Activated T-cell treated with anti-CD3 and anti-CD28 coated beads, Interleukin-2, amount 50 U/mL, for 1 hour (primary cell): ENCODE data around the gene C2CD4C.
"Not testable (repeated sequence)": the region's sequence is repeated elsewhere in the genome, so short reads cannot be mapped to it uniquely, and the experiment has no call there.

ENCODE experiments used
- DNase-seq: peaks from one replicate; pipeline ENCODE4 v3.0.0-alpha.2; 2020

The C2CD4C gene

DNA sequence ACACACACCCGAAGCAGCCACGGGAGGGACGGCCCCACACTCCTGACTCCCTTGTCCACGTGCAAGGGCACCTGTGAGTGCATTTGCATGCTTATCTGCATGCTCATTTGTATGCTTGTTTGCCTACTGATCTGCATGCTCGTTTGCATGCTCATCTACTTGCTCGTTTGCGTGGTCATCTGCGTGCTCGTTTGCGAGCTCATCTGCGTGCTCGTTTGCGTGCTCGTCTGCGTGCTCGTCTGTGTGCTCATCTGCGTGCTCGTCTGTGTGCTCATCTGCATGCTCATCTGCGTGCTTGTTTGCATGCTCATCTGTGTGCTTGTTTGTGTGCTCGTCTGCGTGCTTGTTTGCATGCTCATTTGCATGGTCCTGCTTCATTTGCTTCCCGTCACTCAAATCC is 28.1 kb upstream of the C2CD4C start:
- DNase-seq, result no peak

DNA sequence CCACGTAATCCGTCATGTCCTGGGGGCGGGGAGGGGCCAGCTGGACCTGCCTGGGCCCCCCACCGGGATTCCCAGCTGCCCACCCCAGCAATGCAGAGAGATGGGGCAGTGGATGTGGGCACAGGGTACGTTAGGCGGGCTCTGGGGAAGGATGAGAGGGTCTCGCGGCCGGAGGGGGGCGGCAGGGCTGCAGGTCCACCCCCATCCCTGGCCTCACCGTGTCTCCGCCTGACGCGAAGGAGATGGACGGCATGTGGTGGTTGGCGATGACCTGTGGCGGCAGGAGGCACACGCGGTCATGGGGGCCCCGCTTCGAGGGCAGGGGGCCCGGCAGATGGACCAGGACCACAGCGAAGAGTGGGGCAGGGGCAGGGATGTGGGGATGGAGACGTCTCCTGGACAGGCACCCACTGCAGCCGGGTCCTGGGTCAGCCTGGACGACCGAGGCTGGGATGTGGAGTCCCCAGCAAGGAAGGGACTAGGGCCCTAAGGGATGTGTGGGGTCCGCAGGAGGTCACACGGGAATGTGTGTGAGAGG is 27.5 kb upstream of the C2CD4C start:
- no peak for DNase-seq

DNA sequence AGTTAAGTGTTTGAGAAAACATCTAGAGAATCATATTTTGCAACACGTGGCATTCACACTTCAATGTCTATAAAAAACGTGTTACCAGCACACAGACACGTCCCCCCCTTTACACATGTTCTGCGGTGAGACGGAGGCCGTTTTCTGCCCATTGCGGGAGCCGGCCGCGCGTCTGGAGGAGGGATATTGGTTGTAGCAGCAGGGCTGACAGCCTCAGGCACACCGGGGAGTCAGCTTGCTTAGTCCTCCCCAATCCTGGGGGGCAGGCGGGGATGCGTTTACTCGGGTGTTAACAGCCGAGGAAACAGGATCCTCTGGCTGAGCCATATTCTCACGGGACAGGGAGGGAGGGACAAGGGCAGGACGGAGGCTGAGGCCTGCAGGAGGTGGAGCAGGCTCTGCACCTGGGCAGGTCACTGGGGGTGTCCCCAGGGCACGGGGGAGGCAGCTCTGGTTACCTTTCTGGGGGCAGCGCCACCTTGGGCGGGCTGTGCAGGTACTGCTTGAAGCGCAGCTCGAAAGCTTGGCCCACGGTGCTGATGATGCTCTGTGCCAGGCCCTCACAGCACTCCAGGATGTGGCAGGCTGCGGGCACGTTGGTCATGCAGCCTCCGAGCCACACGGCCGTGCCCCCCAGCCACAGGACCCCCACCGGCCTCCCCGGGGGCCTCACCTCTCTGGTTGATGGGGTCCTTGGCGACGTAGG is 26.9 kb upstream of the C2CD4C start:
- DNase-seq, result no peak

DNA sequence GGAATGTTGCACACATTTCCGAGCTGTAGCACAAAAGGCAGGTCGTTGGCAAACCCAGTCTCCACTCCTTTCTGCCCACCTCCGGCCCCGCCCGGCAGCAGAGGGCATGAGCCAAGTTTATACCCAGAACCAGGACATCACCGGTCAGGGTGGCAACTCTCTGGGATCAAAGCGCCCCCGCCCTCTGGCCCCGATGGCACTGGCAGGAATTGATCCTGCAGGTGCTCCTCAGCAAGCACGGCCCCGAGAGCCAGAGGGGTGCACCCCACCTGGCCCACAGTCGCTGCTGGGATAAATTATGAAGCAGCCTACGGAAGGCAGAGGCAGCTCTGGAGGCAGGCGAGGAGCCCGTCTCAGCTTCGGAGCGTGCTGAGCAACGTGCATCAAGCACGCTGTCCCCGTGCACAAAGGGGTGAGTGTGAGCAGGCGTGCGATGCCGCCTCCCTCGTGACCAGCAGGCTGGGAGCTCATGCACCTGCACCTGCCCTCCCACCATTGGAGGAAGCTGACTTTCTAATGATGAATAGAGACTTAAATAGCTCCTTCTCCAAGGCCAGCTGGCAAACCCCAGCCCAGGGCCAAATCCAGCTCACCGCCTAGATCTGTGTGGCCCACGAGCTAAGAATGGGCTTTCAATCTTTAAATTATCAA is 26.2 kb upstream of the C2CD4C start:
- DNase-seq, result no peak

DNA sequence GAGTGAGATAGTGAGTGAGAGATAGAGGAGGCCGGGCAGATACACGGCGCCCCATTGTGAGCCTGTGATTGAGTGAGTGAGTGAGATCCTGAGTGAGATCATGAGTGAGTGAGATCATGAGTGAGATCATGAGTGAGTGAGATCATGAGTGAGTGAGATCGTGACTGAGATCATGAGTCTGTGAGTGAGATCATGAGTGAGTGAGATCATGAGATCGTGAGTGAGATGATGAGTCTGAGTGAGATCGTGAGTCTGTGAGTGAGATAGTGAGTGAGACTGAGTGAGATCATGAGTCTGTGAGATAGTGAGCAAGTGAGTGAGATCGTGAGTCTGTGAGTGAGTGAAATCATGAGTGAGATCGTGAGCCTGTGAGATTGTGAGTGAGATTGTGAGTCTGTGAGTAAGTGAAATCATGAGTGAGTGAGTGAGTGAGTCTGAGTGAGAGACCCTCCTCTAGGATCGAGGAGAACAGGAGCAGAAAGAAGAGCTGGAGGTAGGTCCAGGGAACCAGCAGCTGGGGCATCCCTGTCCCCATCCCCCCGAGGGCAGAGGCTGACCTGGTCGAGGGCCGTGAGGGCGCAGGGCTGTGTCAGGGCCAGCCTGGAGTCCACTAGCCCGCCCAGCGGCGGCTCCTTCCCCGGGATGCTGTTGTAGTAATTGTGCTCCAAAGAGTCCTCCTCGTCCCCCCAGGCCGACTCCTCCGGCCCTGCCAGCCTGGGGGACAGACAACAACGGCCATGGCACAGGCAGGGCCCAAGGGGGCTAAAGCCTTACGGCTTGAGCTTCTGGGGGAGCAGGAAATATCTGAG is 25.4 kb upstream of the C2CD4C start:
- DNase-seq, result no peak

DNA sequence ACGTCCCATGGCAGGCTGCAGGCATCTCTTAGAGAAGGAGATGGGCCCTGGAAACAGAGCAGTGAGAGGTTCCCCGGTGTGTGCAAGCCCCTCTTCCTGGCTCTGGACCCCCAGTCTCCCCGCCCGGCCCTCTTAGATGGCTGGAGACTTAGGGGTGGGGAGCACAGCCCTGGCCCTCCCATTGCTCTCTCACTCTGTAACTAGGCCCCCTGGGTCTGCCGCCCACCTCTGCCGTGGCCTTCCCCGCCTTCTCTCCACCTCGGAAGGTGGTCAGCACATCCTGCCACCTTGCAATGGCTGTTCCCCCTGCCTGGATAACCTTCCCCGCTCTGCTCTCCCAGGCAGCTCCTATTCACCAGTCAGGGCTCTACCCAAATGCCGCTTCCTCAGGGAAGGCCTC is 21.8 kb upstream of the C2CD4C start:
- DNase-seq, result no peak

DNA sequence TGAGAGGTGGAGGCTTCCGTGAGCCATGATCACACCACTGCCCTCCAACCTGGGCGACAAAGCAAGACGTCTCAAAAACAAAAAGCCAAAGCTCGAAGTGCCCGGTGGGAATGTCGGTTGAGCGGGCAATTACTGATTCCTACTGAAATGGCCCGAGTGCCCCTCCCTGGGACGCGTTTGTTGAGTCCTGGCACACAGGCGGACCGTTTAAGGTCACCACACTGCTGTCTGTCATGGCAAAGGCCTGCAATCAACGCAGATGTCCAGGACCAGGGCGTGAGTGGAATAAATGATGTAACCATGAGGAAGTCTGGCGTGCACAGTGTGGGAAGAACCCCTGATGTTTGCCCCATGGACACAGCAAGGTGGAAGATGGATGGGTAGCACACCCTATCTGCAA is 19.2 kb upstream of the C2CD4C start:
- DNase-seq, result no peak

DNA sequence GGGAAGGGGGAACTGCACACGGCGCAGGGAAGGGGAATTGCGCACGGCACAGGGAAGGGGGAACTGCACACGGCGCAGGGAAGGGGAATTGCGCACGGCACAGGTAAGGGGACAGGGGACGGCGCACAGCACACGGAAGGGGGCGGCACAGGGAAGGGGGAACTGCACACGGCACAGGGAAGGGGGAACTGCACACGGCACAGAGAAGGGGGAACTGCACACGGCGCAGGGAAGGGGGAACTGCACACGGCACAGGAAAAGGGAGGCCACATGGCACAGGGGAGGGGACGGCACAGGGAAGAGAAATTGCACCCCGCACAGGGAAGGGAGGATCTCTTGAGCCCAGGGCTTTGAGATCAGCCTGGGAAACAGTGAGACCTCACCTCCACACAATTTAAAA is 18.7 kb upstream of the C2CD4C start:
- not testable (repeated sequence) for DNase-seq

DNA sequence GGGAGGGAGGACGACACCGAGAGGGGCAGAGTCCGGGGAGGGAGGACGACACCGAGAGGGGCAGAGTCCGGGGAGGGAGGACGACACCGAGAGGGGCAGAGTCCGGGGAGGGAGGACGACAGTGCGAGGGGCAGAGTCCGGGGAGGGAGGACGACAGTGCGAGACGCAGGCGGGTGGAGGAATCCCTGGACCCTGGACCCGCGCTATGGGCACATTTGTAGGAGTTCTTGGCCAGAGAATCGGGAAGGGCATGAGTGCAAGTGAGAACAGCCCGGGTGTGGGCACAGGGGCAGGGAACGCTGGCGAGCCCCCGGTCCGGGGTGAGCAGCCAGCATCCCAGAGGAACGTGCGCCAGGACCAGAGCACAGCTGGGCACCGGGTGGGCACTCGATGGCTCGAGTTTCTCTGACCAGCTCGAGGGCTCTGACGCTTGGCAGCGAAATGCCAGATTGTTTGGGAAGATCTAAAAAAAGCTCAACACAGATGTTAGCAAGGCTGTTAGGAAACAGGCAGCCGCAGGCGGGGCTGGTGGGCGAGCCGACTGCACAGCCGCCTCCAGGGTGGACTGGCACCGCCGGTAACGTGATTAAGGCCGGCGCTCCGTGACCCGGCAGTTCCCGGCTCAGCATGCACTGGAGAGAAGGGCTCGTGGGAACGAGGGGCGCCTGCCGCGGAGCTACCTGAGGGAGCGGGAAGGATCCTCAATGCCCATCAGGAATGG is 17.9 kb upstream of the C2CD4C start:
- no peak for DNase-seq

DNA sequence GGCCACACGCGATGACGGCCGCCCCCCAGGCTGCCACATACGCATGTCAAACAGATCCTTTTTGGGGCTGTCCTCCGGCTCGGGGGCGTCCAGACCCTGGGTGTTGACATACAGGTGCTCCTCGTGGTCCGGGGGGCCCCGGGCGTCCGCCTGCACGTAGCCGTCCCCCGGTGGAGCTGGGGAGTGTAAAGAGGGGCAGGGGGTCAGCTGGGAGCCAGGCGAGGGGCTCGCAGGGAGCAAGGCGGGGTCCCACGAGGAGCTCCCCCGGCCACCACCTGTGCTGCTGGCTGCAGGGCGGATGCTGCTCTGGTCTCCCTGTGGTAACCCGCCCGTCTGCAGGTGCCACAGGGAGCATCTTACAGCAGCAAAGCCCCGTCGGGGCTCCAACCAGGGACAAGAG is 16.1 kb upstream of the C2CD4C start:
- DNase-seq, result no peak

DNA sequence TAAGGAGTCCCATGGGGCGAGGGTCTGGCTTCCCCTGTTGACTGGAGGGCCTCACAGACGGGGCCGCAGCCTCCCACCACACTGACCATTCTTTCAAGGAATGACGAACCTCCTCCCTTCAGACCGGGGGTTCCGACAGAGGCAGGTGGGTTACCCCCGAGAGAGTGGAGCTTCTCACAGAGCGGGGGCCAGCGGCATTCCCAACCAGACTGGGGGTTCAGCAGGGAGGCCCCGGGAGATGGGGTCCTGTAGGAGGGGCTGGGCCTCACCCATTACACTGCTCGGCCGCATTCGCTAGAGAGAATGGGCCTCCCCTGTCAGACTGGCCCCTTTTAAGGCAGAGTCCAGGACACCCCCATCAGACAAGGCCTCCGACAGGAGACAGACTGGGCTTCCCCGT is 15.6 kb upstream of the C2CD4C start:
- no peak for DNase-seq

DNA sequence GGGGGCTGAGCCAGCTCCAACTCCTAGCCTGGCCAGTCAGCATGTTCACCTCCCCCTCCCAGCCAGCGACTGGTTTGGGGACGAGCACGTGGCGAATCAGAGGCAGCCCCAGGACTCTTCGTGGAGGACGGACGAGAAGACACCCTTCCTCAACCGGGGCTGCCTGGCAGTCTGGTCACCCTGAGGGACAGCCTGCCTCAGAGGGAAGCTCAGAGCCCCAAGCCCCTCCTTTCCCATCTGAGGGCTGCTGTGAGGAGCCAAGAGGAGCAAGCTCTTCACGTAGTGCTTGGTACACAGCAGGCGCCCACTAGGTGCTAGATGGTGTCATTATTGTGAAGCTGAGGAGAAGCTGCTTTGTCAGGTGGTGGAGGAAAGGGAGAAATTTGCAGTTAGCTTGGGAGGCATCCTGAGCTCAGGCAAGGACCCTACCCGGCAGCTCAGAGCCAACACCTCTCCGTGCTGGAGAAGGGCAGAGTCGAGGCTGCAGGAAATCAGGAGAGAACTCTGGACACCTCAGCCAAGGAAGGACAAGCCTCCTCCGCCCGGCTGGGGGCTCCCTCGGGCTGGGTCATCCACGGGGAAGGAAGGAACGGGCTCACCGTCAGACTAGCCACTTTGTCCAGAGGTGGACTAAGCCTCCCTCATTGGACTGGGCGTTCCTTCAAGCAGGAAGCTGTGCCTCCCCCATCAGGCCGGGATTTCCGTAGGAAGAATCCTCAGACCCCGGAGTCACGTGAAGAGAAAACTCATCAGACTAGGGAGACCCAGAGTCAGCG is 14.9 kb upstream of the C2CD4C start:
- DNase-seq, result no peak

DNA sequence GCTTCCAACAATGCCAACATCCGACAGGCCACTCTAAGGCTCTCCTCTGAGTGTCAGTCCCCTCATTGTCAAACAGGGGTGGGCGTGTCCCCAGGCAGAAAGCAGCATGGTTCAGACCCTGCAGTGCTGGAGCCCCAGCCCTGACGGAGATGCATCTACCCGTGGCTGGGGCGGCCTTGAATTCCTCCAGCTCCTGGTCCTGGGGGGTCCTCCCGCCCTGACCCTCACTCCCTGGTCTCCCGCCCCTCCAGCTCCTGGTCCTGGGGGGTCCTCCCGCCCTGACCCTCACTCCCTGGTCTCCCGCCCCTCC is 13.9 kb upstream of the C2CD4C start:
- not testable (repeated sequence) for DNase-seq

DNA sequence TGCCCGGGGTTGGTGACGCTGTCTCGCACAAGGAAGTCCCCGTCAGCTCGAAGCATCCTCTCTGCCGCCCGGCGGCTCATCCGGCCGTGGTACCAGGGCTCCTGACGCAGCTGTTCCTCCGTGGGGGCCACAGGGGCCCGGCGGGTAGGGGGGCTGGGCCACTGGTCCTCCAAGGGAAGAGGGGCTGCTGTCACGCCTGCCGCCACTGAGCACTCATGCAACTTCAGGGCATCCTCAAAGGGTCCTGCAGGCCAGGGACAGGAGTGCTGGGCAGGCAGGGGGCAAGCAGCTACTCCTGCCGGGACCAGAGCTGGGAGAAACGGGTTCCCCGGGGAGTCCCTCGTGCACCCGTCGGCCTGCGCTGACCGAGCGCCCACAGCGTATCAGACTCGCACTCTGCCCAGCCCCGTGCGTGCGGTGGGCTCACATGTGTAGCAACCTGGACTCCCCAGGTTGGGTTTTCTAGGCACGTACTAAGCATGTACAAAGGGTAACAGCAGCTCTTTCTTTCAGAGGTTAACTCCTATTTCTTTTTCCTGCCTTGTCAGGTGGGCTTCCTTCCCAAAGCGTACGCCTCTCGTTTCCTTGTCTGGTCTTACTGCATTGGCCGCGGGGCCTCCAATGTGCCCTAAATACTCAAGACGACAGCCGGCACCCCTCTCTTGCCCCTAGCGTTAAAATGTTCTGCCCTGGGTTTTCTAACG is 13.4 kb upstream of the C2CD4C start:
- no peak for DNase-seq

DNA sequence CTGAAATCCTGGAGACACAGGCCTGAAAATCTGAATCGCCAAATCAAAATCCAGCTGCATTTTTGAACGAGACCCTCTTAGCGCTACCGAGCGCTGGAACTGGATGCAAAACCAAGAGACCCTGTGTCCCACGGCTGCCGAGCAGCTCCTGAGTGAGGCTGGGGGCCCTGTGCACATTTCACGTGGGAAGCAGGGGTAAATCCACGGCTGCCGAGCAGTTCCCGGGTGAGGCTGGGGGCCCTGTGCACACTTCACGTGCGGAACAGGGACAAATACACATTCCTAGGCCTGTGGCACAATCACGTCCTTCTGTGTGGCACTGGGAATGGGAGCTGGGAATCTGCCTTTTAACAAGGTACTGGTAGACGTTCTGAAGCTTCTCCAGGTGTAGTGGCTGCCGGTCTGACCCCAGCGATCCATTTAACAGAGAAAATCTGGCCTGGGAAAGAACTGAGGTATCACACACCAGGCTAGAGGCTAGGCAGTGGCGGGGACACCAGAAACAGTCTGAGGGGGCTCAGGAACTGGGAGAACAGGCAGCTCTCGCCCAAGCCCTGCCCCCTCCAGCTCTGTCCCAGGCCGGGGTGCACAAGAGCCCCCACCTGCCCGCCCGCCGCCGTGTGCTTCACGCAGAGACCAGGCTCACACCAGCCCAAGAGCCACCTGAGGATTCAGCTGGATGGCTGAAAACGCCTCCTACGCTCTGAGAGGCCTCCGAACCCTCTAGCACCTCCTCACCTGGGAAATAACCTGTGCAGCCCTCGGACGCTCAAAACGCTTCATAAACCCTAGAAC is 11.0 kb upstream of the C2CD4C start:
- no peak for DNase-seq

DNA sequence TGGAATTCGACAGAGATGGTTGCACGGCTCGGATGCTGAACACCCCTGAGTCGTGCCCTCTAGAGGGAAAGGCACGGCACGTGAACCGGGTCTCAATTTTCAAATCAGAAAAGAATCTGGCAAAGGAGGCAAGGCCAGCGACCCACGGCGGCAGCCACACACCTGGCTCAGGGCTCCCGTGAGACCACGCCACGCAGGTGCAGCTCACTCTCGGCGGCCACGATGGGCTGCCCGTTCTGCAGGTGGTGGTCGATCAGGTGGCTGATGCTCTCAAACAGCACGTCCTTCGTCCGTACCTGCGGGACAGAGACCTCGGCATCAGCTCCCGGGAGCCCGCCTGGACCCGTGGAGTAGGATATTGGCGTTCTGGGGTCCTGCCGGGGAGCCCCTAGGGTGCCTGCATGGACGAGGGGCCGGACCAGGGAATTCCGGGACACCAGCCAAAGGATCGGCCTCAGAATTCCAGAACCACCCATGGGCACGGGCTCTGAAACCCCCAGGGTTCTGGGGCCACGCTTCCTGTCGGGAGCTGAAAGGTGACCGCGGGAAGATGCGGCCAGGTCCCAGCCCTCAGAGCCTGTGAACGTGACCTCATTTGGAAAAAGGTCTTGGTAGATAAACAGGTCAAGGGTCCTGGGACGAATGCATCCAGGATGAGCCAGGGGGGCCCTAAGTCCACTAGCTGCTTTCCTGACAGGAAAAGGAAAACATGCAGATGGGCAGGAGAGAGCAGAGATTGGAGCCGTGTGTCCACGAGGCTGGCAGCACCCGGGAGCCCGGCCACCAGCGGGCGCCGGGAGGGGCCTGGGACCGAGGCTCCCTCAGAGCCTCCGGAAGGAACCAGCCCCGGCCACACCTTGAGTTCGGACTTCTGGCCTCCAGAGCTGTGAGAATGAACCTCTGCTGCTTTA is 10.1 kb upstream of the C2CD4C start:
- DNase-seq, result no peak

DNA sequence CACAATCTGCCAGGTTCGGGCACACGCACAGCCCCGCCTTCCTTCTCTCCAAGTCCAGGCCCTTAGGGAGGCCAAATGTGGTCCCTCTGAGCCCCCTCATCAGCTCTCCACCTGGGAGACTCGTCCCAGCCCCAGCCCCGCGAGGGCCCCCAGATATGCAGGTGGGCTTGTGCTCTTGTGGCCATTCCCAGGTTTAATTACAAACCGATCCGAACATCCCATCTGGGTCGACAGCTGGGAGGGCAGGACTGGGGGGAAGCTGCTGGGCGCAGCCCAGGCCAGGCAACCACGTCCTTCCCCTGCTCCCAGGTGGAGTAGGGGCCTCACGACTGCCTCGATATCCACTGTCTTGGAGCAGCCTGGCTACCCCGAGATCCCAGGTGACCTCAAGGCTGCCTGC is 7.5 kb upstream of the C2CD4C start:
- no peak for DNase-seq

DNA sequence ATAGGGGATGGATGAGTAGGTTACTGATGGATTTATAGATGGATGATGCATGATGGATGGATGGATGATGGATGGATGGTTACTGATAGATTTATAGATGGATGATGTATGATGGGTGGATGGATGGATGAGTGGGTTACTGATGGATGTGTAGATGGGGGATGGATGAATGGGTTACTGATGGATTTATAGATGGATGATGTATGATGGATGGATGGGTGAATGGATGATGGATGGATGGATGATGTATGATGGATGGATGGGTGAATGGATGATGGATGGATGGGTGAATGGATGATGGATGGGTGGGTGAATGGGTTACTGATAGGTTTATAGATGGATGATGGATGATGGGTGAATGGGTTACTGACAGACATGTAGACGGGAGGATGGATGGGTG is 6.3 kb upstream of the C2CD4C start:
- no peak for DNase-seq

DNA sequence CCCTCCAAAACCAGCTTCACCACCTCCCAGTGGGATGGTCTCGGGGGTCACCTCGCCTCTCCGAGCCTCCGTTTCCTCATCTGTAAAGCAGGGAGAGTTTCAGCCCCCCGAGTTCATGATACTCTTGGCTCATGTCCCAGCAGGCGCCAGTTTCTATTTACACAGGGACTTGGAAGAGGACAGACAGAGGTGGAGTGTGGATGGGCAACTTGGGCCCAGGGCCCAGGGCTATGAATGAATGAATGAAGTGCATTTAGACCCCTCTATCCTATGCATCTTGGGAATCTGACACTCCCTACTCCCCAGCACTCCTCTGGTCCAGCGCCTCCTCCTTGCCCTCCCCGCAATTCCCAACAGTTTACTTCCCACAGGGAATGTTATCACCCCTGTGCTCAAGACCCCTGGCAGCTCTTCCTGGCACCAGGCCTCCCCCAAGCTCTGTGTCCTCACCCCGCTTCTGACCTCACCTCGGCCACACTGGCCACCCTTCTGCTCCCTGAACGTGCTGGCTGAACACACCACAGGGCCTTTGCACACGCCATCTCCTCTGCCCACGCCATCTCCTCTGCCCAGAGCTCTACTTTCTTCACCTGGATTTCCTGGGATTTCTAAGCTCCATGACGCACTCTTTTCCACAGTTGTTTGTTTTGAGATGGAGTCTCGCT is 4.9 kb upstream of the C2CD4C start:
- no peak for DNase-seq
